ENCODE results near the gene VPS37D.
A peak's percentile ranks its signal among the peaks of the same experiment; 100 is the strongest.

Gene VPS37D

DNA sequence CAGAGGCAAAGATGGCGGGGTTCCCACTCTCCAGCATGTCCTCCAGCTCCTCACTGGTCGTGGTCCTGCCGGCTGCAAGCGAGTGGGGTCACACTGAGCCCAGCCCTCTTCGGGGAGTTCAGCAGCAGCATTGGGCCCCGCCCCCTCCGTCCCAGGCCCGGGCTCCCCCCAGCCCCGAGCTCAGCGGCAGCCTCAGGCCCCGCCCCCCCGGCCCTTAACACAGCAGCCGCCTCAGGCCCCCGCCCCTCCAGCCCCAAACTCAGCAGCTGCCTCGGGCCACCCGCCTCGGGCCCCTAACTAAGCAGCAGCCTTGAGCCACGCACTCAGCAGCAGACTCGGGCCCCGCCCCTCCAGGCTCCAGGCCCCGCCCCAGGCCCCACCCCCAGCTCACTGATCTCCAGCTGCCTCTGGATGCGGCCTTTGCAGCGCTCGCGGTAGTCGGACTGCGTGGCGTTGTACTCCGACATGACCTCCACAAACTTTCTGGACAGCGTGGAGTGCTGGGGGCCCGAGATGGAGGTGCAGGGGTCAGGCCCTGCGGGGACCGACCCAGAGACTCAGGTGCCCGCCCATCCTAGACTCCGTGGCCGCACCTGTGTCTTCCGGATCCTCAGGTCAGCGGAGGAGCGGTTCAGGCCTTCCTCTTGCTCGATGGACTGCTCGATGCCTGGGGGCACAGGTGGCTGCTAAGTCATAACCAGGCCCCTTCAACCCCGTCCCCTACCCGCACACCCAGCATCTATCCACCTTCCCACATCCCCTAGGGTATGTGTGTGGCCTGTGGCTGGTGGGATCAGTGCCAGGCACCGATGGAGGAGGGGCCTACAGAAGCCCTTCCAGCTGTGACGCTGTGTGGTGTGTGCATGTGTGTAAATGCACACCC is 36.4 kb downstream of the VPS37D start:
- TF ChIP-seq, protein P1, sequence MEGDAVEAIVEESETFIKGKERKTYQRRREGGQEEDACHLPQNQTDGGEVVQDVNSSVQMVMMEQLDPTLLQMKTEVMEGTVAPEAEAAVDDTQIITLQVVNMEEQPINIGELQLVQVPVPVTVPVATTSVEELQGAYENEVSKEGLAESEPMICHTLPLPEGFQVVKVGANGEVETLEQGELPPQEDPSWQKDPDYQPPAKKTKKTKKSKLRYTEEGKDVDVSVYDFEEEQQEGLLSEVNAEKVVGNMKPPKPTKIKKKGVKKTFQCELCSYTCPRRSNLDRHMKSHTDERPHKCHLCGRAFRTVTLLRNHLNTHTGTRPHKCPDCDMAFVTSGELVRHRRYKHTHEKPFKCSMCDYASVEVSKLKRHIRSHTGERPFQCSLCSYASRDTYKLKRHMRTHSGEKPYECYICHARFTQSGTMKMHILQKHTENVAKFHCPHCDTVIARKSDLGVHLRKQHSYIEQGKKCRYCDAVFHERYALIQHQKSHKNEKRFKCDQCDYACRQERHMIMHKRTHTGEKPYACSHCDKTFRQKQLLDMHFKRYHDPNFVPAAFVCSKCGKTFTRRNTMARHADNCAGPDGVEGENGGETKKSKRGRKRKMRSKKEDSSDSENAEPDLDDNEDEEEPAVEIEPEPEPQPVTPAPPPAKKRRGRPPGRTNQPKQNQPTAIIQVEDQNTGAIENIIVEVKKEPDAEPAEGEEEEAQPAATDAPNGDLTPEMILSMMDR (IDR thresholded peaks at IDR 0.05), result no peak
- Histone ChIP-seq H3K9me3 (no peaks in the 10 kb centered on the region), H3K36me3 (peaks cover 14% of the 10 kb centered on the region), H3K4me1 (ENCODE audit: control insufficient read depth in 1 of 2, insufficient read depth in 1 of 2, low read depth in 1 of 2, low read length in 1 of 2) (peaks cover 3 to 9% of the 10 kb centered on the region in 2 experiments), H3K27me3 (peaks cover 75% of the 10 kb centered on the region), H3K4me3 (ENCODE audit: low read depth in 1 of 2, low read length in 1 of 2) (peak overlapping the region in 1 of 2 experiments; percentile 35), H3K27ac (no peak overlapping the region)

DNA sequence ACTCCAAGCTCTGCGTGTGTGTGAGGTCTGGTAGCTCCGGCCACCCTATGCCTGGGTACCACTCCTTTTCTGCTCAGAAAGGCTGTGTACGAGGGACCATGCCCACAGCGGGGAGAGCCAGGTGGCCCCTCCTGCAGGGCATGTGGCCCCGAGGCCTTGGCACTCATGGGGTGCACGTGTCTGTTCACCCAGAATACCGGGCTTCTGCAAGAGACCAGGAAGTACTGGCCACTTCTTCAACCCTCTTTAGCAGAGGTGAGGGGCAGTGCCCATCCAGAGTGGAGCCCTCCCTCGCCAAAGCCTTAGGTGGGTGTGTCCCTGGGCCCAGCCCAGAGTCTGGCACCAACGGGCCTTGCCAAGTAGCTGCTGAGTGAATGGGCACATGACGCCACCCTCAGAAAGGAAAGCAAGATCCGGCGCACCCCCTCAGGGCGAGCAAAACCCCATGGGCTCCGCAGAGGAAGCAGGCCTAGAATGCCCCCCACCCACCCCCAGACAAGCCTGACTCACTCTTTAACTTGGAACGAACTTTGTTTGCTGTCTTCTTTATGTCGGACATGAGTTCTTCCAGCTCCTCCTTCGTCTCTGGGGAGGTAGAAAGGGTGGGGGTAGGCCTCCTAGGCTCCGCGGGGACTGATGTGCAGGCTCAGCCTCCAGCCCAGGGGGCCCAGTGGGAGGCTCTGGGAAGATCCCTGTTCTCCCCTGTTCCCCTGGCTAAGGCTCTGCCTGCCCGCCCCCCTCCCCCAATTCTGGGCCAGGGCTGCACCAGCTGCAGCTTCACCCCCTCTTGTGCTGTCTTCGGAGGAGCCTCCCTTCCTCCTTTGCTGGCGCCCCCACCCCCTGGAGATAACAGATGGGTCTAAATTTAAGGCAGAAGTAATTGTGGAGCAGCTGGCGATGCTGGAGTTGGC is 37.3 kb downstream of the VPS37D start:
- Histone ChIP-seq H3K27ac (no peak overlapping the region), H3K36me3 (peaks cover 5% of the 10 kb centered on the region), H3K27me3 (peaks cover 82% of the 10 kb centered on the region), H3K9me3 (no peaks in the 10 kb centered on the region), H3K4me3 (ENCODE audit: low read depth in 1 of 2, low read length in 1 of 2) (no peak overlapping the region), H3K4me1 (ENCODE audit: control insufficient read depth in 1 of 2, insufficient read depth in 1 of 2, low read depth in 1 of 2, low read length in 1 of 2) (peaks cover 3 to 9% of the 10 kb centered on the region in 2 experiments)
- TF ChIP-seq, protein P1 (IDR thresholded peaks at IDR 0.05), result no peak

DNA sequence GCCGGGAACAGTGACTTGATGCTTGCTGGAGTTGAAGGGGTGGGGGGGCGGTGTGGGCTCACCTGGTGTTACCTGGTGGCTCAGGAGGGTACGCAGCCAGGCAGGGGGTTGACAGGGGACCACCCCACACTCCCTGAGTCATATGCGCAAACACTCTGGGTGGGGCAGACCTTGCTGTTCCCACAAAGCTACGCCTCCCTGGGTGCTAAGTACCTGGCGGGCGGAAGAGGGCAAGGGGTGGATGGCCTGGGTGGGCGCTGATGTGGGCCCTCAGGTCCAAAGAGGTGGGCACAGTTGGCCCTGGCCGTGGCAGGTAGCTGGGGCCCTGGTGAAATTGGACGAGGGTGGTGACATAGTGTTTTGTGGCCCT is 37.9 kb downstream of the VPS37D start:
- H3K9me3 ChIP-seq, result no peaks in the 10 kb centered on the region
- H3K27me3 ChIP-seq, result peaks cover 87% of the 10 kb centered on the region
- TF ChIP-seq, protein P1 (IDR thresholded peaks at IDR 0.05), result no peak
- no peak overlapping the region for H3K4me3 ChIP-seq (ENCODE audit: low read depth in 1 of 2, low read length in 1 of 2)
- H3K27ac ChIP-seq, result no peak overlapping the region
- peaks cover 3 to 9% of the 10 kb centered on the region in 2 experiments for H3K4me1 ChIP-seq (ENCODE audit: control insufficient read depth in 1 of 2, insufficient read depth in 1 of 2, low read depth in 1 of 2, low read length in 1 of 2)
- H3K36me3 ChIP-seq, result no peaks in the 10 kb centered on the region

DNA sequence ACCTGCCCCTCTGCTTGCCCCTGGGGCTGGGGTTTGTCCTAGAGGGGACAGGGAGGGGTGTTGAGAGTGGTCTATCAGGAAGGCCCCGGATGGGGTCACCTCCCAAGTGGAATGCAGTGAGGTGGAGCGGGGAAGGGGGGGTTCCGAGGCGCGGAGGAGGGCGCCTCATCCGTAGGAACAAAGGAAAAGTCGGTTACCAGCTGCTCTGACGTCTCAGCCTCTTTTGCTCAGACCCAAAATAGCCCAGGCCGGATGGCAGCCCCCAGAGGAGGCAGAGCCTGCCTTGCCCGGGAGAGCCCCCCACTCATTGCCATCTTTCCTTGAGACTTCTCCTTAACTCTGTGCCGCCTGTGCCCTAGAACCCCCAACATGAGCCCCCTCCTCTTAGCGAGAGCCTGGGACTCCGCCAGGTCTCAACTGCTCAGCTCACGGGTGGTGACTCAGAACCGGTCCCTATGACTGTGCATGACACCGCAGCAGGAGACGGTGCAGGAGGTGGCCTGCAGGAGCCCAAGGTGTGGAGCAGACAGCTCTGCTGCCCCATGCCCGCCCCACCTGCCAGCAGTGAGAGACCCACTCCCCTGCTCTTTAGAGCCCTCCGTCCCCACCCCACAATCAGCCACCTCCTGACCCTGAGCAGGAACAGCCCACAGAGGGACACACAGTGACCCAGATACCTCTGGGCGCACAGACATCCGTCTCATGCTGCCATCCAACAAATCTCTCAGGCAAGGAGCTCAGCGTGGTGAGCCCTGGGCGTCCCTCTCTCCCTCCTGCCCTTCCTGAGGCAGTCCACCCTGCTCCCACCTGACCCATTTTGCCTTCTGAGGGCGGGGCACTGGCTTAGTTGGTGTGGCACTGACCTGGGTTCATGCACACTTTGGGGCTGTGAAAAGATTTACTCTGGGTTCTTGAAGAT is 38.8 kb downstream of the VPS37D start:
- no peak overlapping the region for H3K27ac ChIP-seq

More for the DNA sequence above, 38.8 kb downstream of the VPS37D start:
- Histone ChIP-seq H3K4me1 (ENCODE audit: control insufficient read depth in 1 of 2, insufficient read depth in 1 of 2, low read depth in 1 of 2, low read length in 1 of 2) (peaks cover 3 to 9% of the 10 kb centered on the region in 2 experiments), H3K36me3 (no peaks in the 10 kb centered on the region), H3K27me3 (peaks cover 96% of the 10 kb centered on the region), H3K4me3 (ENCODE audit: low read depth in 1 of 2, low read length in 1 of 2) (no peak overlapping the region), H3K9me3 (no peaks in the 10 kb centered on the region)
- TF ChIP-seq, protein P1 (IDR thresholded peaks at IDR 0.05), result no peak

All from neutrophil (primary cell).